Measurements from ENCODE around the gene SOCS1.

GRCh38 chr16:11263737-11264136 is 7.7 kb upstream of the SOCS1 start:
- no peak for TF ChIP-seq CTCF (IDR thresholded peaks at IDR 0.05 in 4 of 5, conservative IDR thresholded peaks at IDR 0.05 in 1 of 5)
- TF ChIP-seq POLR2A (IDR thresholded peaks at IDR 0.05) = no peak
